ENCODE results near the gene SOX12. TPM values are rescaled to one million over a fixed set of nuclear protein-coding genes. Genes with fewer than 3 reads are reported as not detected.
A peak's percentile ranks its signal among the peaks of the same experiment; 100 is the strongest.

Gene SOX12
- 10 to 100 TPM in 1 of 2 donors, 1 to 10 TPM in 1; 7.8 to 11.7 TPM for total RNA-seq

DNA sequence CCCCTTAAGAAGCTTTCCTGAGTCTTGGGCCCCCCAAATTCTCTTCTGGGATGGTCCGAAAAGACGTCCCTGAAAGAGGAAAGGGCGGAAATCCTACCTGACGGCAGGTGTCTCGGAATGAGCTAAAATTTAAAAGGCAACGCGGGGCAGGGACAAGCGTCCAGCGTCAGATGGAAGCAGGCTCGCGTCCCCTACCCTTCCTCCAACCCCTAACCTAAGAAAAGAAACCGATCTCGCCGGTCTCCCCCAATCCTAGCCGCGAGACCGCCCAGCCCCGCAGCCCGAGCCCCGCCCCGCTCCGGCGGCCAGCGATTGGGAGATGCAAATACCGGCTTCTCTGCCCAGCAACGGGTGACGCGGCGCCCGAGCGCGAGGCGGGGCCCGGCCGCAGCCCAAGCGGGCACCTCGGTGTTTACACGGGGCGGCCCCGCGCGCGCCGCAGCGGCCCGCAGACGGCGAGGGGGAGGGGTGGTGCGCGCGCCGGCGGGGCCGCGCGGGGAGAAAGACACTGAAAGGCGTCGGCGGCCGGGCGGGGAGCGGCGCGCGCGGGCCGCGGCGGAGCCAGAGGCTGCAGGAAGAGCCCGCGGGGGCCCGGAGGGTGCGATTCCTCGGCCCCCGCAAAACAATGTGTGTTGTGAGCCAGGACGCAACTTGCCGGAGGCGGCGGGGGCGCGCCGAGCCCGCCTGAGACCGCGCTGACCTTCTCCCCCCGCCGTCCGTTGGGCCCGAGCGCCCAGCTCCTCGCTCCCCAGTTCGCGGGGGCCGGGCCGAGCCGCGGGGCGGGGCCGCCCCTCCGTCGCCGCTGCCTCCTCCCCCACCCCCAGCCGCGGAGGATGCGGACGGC, at the start of gene SOX12:
Gene SOX12 (plus strand): TSS at position 508 of the 844 bp plus-strand sequence. CDS start 373 bp downstream, outside the sequence.
- Mint-ChIP-seq H3K36me3 (ENCODE audit: insufficient read depth in 2 of 2) (no peaks in the 10 kb centered on the region), H3K27ac (peak within 1 kb of the TSS; percentile 27), H3K4me3 (peak within 1 kb of the TSS; percentile 89 to 91), H3K27me3 (ENCODE audit: low read depth) (no peaks in the 10 kb centered on the region), H3K9me3 (no peaks in the 10 kb centered on the region), H3K4me1 (ENCODE audit: low read depth) (peaks cover 35% of the 10 kb centered on the region)
- peak; percentile 76 to 77 for ATAC-seq (replicated peaks in 1 of 2)
- DNase-seq: peak; percentile 98

DNA sequence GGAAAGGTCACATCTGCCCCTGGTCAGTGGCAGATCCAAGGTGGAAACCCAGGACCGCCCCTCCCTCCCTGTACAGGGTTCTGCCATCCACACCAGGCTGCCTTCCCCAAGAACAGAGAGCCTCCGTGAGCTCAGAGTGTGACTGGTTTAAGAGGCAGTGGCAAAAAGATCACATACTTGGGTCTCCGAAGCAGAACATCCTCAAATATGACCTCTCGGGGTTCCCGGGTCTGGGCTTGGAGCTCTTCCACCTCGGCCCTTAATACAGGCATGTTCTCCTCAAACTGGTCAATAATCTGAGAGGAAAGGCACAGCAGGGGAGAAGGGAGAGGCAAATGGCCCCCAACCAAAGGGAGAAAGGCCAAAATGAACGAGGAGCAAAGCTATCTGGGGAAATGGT, 49.6 kb upstream of the SOX12 start:
- no peaks in the 10 kb centered on the region for H3K27me3 Mint-ChIP-seq (ENCODE audit: low read depth)
- H3K36me3 Mint-ChIP-seq (ENCODE audit: insufficient read depth in 2 of 2): peaks cover 0 to 3% of the 10 kb centered on the region in 2 donors
- no peaks in the 10 kb centered on the region for H3K9me3 Mint-ChIP-seq
- ATAC-seq (replicated peaks in 1 of 2) (no peak), DNase-seq (no peak)
- no peaks in the 10 kb centered on the region for H3K4me1 Mint-ChIP-seq (ENCODE audit: low read depth)
- no peak overlapping the region for H3K27ac Mint-ChIP-seq
- no peak overlapping the region for H3K4me3 Mint-ChIP-seq

DNA sequence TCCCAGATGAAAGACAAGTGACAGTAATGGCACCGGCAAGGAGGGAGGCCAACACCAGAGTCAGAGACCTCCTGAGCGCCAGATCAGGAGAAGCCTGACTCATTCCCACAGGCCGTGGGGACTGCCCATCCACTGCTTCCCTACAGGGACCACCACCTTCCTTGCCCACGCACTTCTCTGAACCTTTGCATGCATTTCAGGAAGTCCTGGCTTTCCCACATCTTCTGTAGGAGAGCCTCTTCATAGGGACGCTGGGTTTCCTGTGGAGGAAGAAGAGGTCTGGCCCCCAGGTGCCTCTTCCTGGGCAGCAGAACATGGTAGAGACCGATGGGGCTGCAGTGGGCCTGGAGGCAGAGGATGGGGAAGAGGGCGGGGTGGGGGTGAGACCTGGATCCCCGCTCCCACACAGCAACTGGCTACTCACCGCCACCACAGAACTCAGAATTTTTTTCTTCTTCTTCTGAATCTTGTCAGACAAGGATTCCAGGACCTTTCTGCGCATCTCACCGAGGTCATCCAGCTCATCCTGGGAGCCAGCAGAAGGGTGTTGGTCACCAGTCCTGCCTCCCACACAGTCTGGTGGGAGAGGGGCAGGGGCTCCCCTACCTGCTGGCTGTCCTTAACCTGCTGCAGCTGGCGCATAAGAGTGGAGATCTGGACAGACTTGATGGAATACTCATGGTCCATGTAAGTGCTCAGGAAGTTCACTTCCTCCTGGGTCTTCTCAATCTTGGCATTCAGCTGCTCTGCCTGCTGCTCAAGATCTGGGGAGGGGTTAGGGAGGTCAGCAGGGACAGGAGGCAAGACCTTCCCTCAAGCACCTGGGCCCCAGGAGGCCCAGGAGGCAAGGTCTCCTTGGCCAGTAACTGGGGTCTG, 48.5 kb upstream of the SOX12 start:
- Mint-ChIP-seq H3K4me1 (ENCODE audit: low read depth) (no peaks in the 10 kb centered on the region), H3K4me3 (no peak overlapping the region), H3K9me3 (no peaks in the 10 kb centered on the region), H3K27me3 (ENCODE audit: low read depth) (no peaks in the 10 kb centered on the region), H3K27ac (no peak overlapping the region), H3K36me3 (ENCODE audit: insufficient read depth in 2 of 2) (peaks cover 0 to 3% of the 10 kb centered on the region in 2 donors)
- no peak for ATAC-seq (replicated peaks in 1 of 2)
- DNase-seq: no peak

DNA sequence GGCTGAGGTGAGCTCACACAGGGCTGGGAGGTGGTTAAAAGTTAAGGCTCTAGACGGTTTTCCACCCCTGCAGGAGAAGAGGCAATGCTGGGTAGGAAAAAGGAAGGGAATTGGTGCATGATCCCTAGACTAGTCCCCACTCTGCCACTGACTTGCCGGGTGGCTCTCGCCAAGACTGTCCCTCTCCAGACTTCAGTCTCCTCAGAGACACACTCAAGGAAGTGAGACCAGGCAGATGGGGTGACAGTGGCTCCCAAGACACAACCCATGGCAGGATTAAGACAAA, 47.9 kb upstream of the SOX12 start:
- Mint-ChIP-seq H3K27me3 (ENCODE audit: low read depth) (no peaks in the 10 kb centered on the region), H3K4me1 (ENCODE audit: low read depth) (no peaks in the 10 kb centered on the region), H3K4me3 (no peak overlapping the region), H3K27ac (no peak overlapping the region), H3K9me3 (no peaks in the 10 kb centered on the region), H3K36me3 (ENCODE audit: insufficient read depth in 2 of 2) (peaks cover 0 to 3% of the 10 kb centered on the region in 2 donors)
- DNase-seq: no peak
- ATAC-seq (replicated peaks in 1 of 2): no peak

DNA sequence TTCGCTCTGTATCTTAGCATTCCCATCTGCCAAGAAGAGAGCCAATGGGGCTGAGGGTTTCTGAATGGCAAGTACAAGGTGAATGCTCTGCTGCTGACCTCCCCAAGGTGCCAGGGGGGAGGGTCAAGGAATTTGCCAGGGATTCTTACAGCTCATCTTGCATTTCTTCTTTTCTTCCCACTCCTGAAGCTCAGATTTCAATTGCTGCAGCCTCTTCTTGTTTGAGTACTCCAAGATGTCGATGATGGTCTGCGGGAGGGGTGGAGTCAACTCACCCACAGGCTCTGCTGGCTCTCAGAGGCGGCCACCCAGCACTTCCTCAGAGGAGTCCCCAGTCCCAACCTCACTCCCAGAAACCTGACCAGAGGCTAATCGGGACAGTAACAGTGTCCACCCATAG, 47.2 kb upstream of the SOX12 start:
- no peaks in the 10 kb centered on the region for H3K4me1 Mint-ChIP-seq (ENCODE audit: low read depth)
- ATAC-seq (replicated peaks in 1 of 2) (no peak), DNase-seq (no peak)
- no peaks in the 10 kb centered on the region for H3K9me3 Mint-ChIP-seq
- H3K27ac Mint-ChIP-seq: no peak overlapping the region
- no peaks in the 10 kb centered on the region for H3K27me3 Mint-ChIP-seq (ENCODE audit: low read depth)
- H3K4me3 Mint-ChIP-seq: no peak overlapping the region
- peaks cover 0 to 3% of the 10 kb centered on the region in 2 donors for H3K36me3 Mint-ChIP-seq (ENCODE audit: insufficient read depth in 2 of 2)

DNA sequence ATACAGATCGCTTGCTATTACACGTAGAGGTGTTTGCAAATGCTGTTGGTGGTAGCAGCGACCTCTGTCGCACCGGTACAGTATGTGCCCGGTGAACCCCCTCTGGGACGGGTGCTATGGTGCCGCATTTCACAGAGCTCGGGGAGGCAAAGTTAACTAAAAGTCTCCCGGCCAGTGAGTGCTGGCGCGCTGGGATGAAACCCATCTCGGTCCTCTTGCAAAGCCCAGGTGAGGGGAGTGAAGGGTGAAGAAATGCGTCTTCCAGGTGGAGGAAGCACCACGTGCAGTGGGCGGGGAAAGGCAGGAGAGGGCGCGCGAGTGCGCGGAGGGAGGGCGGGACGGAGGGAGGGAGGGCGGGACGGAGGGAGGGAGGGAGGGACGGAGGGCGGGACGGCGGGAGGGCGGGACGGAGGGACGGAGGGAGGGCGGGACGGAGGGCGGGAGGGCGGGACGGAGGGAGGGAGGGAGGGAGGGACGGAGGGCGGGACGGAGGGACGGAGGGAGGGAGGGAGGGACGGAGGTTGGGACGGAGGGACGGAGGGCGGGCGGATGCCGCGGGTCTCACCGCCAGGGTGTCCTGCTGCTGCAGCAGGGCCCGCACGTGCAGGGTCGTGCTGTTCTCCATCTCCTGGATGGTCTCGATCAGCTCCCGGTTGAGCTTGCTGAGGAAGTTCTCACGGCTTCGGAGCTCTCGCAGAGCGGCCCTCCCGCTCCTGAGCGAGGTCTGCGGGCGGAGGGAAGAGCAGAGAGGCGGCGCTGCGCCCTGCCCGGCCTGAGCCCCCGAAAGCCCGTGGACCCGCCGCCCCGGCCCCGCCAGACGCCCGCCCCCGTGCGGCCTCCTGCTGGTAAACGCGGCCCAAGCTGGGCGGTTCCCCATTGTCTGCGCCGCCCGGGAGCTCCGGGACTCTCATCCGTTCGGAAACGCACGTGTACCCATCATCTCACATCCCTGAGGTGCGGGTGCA, 46.5 kb upstream of the SOX12 start:
- no peaks in the 10 kb centered on the region for H3K27me3 Mint-ChIP-seq (ENCODE audit: low read depth)
- peak overlapping the region in 1 of 2 donors; percentile 18 for H3K4me3 Mint-ChIP-seq

DNA sequence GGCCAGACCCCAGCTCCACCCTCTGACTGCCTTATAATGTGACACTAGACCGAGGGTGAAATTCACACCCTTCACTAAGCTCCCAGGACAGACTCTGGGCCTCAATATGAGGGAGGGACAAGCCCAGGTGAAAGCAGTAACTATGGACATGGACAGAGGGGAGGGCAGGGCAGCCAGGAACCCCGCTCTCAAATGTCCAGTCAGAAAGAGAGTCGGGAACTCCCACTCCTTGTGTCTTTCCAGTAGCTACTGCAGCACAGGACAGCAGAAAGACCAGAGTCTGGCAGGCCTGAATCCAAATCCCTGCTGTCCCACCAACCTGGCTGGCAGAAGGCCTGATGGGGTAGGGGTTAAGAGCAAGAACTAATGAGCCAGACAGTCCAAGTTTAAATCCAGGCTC, 41.2 kb upstream of the SOX12 start:
- Mint-ChIP-seq H3K27me3 (ENCODE audit: low read depth) (no peaks in the 10 kb centered on the region), H3K27ac (no peak overlapping the region), H3K9me3 (no peaks in the 10 kb centered on the region), H3K36me3 (ENCODE audit: insufficient read depth in 2 of 2) (no peaks in the 10 kb centered on the region), H3K4me1 (ENCODE audit: low read depth) (peaks cover 11% of the 10 kb centered on the region), H3K4me3 (no peak overlapping the region)
- ATAC-seq (replicated peaks in 1 of 2) (no peak), DNase-seq (no peak)

More for the DNA sequence above, 46.5 kb upstream of the SOX12 start:
- Mint-ChIP-seq H3K27ac (no peak overlapping the region), H3K9me3 (no peaks in the 10 kb centered on the region), H3K36me3 (ENCODE audit: insufficient read depth in 2 of 2) (peaks cover 0 to 3% of the 10 kb centered on the region in 2 donors), H3K4me1 (ENCODE audit: low read depth) (no peaks in the 10 kb centered on the region)
- DNase-seq (no peak), ATAC-seq (replicated peaks in 1 of 2) (no peak)

DNA sequence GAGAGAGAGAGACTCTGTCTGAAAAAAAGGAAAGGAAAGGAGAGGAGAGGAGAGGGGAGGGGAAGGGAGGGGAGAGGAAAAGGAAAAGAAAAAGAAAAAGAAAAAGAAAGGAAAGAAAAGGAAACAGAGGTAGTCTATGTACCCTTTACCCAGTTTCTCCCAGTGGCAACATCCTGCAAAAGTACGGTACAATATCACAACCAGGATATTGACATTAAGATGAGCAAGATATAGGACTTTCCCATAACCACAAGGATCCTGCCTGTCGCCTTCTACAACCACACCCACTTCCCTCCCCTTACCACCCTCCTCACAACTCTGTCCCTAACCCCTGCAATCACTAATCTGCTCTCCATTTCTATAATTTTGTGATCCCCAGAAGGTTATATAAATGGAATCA, 38.8 kb upstream of the SOX12 start:
- no peak for ATAC-seq (replicated peaks in 1 of 2)
- Mint-ChIP-seq H3K4me3 (no peak overlapping the region), H3K27ac (no peak overlapping the region), H3K36me3 (ENCODE audit: insufficient read depth in 2 of 2) (no peaks in the 10 kb centered on the region), H3K27me3 (ENCODE audit: low read depth) (no peaks in the 10 kb centered on the region), H3K9me3 (no peaks in the 10 kb centered on the region), H3K4me1 (ENCODE audit: low read depth) (peaks cover 19% of the 10 kb centered on the region)
- DNase-seq: no peak

DNA sequence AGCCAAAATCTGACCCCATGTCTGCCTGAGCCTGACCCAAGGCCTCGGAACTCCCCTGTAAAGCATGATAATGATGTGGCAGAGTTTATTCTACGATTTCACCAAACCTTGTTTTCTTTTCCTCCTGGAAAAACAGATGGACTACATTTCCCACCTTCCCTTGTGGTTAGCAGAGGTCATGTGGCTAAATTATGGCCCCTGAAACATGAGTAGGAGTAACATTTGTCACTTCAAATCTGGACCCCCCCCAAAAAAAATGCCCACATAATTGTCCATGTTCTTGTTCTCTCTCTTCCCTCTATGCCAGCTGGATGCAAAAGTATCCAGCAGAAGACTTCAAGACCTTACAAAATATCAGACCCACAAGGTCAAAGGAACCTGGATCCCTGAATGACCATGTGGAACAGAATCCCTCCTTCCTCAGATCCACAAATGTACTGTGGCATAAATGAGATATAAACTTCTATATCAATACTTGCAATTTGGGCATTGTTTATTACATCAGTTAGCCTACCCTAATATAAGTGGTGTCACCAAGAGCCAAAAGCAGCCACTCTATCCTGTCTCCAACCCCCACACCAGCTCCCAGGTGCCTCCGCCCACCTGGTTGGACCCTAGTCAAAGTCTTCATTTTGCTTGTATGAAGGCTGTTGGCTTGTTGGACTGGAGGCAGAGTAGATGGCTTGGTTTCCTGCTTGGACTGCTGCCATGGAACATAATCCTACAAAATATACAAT, 36.2 kb upstream of the SOX12 start:
- no peak for DNase-seq
- Mint-ChIP-seq H3K4me3 (no peak overlapping the region), H3K9me3 (no peaks in the 10 kb centered on the region), H3K27ac (no peak overlapping the region), H3K4me1 (ENCODE audit: low read depth) (peaks cover 24% of the 10 kb centered on the region), H3K36me3 (ENCODE audit: insufficient read depth in 2 of 2) (no peaks in the 10 kb centered on the region), H3K27me3 (ENCODE audit: low read depth) (no peaks in the 10 kb centered on the region)
- no peak for ATAC-seq (replicated peaks in 1 of 2)

DNA sequence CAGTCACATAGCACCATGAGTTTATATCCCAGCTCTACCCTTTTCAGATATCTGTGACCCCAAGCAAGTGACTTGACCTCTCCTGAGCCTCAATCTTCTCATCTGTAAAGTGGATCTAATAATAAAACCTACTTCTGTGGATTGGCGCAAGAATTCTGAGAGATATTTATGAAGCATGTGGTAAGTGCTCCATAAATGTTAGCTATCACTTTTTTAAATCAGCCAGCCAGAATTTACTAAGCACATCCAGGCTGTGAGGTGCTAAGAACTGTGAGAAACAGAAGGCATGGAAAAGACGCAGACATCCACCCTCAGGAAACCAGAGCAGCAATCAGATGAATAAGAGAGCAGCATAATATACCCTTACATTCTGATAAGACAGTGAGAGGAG, 35.7 kb upstream of the SOX12 start:
- no peak overlapping the region for H3K4me3 Mint-ChIP-seq
- ATAC-seq (replicated peaks in 1 of 2): no peak
- peak overlapping the region; percentile 86 for H3K27ac Mint-ChIP-seq
- H3K27me3 Mint-ChIP-seq (ENCODE audit: low read depth): no peaks in the 10 kb centered on the region
- no peaks in the 10 kb centered on the region for H3K36me3 Mint-ChIP-seq (ENCODE audit: insufficient read depth in 2 of 2)
- H3K4me1 Mint-ChIP-seq (ENCODE audit: low read depth): peaks cover 24% of the 10 kb centered on the region
- no peaks in the 10 kb centered on the region for H3K9me3 Mint-ChIP-seq
- no peak for DNase-seq

DNA sequence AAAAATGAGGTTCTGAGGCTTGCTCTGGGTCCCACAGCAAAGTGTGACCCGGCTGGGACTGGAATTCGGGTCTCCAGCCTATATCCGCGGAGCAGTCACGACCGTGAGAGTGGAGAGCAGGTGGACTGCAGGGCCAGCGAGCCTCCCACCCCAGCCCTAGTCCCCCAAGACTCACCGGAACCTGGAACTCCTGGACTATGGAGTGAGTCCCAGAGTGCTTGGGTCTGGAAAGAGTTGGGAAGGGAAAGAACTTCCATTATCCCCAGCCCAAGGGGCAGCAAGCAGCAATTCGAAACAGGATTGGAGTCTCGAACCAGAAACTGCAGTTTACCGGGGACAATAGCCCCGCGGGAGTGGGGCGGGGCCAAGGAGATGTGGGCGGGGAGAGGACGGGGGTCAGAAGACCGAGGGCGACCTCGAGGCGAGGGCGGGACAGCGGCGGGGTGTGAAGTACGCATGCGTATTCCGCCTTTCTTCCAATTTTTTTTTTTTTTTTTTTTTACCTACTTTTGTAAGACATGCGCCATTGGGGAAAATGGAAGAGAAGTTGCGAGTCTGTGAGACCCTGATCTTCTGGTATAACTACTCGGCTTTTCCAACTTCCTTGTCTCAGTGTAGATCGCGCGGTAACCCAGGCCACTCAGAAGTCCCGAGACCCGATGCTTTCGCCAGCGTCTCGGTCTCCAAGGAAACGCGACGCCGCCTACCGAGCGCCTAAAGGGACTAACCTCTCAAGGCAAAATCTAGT, 35.1 kb upstream of the SOX12 start, which contains the start of gene C20orf96:
Gene C20orf96 (minus strand): TSS at position 667 of the 748 bp plus-strand sequence. CDS start 140 bp downstream, at position 527.
- H3K27ac Mint-ChIP-seq: peak within 1 kb of the TSS; percentile 86
- H3K9me3 Mint-ChIP-seq: no peaks in the 10 kb centered on the region
- H3K27me3 Mint-ChIP-seq (ENCODE audit: low read depth): no peaks in the 10 kb centered on the region
- peak; percentile 90 to 93 for DNase-seq
- peak; percentile 95 to 96 for ATAC-seq (replicated peaks in 1 of 2)
- no peaks in the 10 kb centered on the region for H3K36me3 Mint-ChIP-seq (ENCODE audit: insufficient read depth in 2 of 2)
- H3K4me3 Mint-ChIP-seq: no peak within 1 kb of the TSS
- peaks cover 24% of the 10 kb centered on the region for H3K4me1 Mint-ChIP-seq (ENCODE audit: low read depth)

Data from activated T-cell treated with anti-CD3 and anti-CD28 coated beads, Interleukin-2, amount 50 U/mL, for 72 hours (primary cell).